PFSK-1 (cell line): Measurements from ENCODE around the gene PURB.

Experiments used
- POLR2AphosphoS5 ChIP-seq: IDR thresholded peaks from 2 replicates; pipeline ENCODE4 v1.6.1; 2012; ENCODE audit warnings: low read depth, mild to moderate bottlenecking, control low read depth, low read length, moderate library complexity
- REST ChIP-seq, 2 experiments: IDR thresholded peaks; 2 replicates each; pipeline versions ENCODE4 v1.6.1 to v1.8.0; 2011 to 2012; ENCODE audit warnings: low read depth in 2 of 2, low read length in 2 of 2, control low read depth in 1 of 2, inconsistent platforms in 1 of 2, mild to moderate bottlenecking in 1 of 2, moderate library complexity in 1 of 2; ENCODE audit not compliant: insufficient read depth in 1 of 2

- TF ChIP-seq REST (IDR thresholded peaks at IDR 0.05; ENCODE audit: insufficient read depth in 1 of 2, low read depth in 2 of 2, low read length in 2 of 2), result no peak
- TF ChIP-seq POLR2AphosphoS5, result no peak
Observed at GRCh38 chr7:44884621-44885393, 523 bp downstream of the PURB start.
